GM12874 (cell line): Measurements from ENCODE around the gene CUL9.

Experiments used
- CTCF ChIP-seq: IDR thresholded peaks from 2 replicates; pipeline ENCODE4 v1.5.1; 2011; ENCODE audit warnings: low read depth, mild to moderate bottlenecking, control low read depth, low read length, moderate library complexity; ENCODE audit not compliant: insufficient read depth

Gene CUL9

DNA sequence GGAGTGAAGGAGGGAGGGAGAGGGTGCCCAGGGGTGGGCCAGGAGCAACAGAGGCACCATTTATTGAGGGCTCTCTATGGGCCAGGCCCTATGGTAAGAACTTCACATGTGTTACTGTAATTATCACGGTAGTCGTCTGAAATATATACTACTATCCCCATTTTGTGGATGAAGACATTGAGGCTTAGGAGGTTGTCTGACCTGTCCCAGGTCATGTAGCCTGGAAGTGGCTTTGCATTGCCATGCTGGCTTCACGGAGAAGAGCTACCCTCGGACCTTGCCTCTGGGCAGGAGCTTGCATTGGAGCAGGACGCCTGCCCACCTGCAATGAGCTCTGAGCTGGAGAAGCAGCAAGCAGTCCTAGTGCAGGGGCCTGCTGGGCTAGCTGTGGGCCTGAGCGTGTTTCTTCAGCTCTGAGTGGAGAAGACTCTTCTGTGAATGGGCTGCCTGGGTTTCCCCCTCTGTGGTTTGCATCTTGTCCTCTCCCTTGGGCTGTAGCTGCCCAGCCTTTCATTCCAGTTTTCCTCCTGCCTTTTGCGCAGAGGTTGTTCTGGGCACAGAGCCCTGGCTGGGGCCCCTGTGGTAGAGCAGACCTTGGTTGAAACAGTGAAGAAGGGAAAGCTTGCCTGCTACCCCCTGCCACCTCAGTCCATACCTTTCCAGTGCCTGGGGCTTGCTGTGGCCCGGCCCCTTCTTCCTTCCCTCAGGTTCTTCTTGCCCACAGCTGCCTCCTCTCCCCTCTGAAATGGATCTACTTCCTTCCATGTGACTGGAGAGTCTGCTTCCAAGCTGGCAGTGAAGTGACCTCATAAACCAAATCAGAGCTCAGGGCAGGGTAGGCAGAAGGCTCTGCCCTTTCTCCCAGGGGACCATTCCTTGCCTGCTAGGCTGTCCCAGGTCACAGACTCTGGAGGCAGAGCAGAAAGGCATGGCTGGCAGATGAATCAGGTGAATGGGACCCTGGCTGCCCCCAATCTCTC, 35.0 kb upstream of the CUL9 start:
- TF ChIP-seq CTCF, result no peak

DNA sequence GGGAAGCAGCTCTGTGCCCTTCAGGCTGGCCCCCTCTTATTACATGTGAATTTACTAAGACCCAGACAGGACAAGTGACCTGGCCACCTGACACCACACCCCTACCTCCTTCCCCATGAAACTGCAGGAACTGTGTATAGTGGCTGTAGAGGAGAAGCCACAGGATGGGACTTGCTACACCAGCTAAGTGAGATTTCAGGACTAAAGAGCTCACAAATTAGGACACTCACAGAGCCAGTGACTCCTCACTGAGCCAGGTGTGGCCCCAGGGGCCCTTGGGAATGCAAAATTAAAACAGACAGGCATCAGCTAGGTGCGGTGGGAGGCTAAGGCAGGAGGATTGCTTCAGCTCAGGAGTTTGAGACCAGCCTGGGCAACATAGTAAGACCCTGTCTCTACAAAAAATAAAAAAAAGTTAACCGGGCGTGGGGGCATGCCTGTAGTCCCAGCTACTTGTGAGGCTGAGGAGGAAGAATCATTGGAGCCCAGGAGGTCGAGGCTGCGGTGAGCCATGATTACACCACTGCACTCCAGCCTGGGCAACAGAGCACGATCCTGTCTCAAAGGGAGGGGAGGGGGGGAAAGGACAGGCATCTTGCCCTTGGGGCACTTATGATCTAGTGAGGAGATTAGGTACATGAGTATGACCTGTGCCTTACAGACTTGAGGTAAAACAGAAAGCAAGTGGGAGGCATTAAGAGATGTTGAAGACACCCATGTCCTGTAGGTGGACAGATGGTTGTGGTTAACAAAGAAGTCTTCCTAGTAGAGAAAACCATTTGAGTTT, 34.1 kb upstream of the CUL9 start:
- no peak for TF ChIP-seq CTCF

DNA sequence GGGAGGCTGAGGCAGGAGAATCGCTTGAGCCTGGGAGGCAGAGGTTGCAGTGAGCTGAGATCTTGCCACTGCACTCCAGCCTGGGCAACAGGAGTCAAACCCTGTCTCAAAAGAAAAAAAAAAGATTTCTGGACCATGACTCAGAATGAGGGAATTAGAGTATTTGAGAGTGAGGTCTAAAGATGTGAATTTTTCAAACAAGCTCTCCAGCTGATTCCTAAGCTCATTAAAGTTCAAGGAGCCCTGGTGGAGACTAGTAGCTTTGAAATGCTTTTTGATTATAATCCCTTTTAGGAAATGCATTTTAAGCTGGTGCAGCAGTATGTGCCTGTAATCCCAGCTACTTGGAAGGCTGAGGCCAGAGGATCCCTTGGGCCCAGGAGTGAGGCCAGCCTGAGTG, 32.7 kb upstream of the CUL9 start:
- TF ChIP-seq CTCF, result no peak

- TF ChIP-seq CTCF, result no peak
Measured at GRCh38 chr6:43150051-43150751, 31.8 kb upstream of the CUL9 start.

- TF ChIP-seq CTCF, result no peak
Measured at GRCh38 chr6:43159599-43159998, 22.4 kb upstream of the CUL9 start.

DNA sequence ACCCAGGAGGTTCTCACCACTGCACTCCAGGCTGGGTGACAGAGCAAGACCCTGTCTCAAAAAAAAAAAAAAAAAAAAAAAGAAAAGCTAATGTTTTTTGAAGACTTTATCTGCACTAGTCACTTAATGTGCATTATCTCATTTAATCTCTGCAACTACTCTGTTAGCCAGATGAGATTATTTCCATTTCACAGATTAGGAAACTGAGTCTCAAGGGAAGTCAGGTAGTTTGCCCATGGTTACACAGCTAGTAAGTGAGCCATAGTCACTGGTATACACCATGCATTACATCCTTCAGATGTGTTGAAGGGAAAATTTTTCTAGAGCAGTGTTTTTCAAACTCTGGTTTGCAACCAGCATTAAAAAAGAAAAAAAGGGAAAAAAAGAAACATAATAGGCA, 18.1 kb upstream of the CUL9 start:
- no peak for TF ChIP-seq CTCF
